ENCODE measurements around the gene BPIFB1.

DNA sequence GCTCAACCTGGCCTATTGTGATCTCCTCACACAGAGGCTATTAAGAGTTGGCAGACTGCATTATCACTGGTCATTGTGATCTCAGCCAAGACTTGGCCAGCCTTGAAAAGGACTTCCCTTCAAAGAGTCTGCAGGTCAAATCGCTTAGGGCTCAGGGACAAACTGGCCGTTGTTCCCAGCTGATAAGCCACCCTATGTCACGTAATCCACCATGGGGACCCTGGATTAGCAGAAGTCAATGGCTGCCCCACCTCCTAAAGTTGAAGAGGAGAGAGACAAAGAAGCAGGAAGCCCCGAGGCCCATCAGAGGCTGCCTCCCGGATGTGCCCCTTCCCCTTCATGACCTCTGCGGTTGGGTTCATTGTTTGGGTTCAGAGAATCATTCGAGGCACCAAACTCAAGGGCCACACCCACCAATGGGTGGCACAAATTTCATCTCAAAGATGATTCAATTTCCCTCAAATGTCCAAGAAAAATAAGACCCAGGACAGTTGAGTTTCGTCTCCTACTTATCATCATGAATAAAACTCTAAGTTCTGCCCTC lies 56.6 kb downstream of the BPIFB1 start:
- TF ChIP-seq, protein P1, sequence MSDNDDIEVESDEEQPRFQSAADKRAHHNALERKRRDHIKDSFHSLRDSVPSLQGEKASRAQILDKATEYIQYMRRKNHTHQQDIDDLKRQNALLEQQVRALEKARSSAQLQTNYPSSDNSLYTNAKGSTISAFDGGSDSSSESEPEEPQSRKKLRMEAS (IDR thresholded peaks at IDR 0.05; ENCODE audit: insufficient read depth, insufficient read length), result no peak
- TF ChIP-seq, protein P2, sequence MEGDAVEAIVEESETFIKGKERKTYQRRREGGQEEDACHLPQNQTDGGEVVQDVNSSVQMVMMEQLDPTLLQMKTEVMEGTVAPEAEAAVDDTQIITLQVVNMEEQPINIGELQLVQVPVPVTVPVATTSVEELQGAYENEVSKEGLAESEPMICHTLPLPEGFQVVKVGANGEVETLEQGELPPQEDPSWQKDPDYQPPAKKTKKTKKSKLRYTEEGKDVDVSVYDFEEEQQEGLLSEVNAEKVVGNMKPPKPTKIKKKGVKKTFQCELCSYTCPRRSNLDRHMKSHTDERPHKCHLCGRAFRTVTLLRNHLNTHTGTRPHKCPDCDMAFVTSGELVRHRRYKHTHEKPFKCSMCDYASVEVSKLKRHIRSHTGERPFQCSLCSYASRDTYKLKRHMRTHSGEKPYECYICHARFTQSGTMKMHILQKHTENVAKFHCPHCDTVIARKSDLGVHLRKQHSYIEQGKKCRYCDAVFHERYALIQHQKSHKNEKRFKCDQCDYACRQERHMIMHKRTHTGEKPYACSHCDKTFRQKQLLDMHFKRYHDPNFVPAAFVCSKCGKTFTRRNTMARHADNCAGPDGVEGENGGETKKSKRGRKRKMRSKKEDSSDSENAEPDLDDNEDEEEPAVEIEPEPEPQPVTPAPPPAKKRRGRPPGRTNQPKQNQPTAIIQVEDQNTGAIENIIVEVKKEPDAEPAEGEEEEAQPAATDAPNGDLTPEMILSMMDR (IDR thresholded peaks at IDR 0.05; ENCODE audit: extremely low read depth in 1 of 2, insufficient read depth in 1 of 2, low read depth in 1 of 2, low read length in 2 of 2), result no peak
- TF ChIP-seq EZH2 (IDR thresholded peaks at IDR 0.05; ENCODE audit: borderline replicate concordance, low read depth, low read length, severe bottlenecking), result no peak
- no peak for TF ChIP-seq FOS (IDR thresholded peaks at IDR 0.05; ENCODE audit: borderline replicate concordance, insufficient read depth, low read length)
- no peak for TF ChIP-seq POLR2AphosphoS5 (IDR thresholded peaks at IDR 0.05; ENCODE audit: insufficient read depth, low read depth, low read length)
- TF ChIP-seq POLR2A (IDR thresholded peaks at IDR 0.05; ENCODE audit: low read depth, low read length), result no peak
